Effector CD4-positive, alpha-beta T cell (primary cell): ENCODE data around the gene TMEM190.
"Not testable (repeated sequence)": the region's sequence is repeated elsewhere in the genome, so short reads cannot be mapped to it uniquely, and the experiment has no call there.

Experiments used
- DNase-seq: peaks from one replicate; pipeline ENCODE4 v3.0.0-alpha.2; 2020

The TMEM190 gene

GRCh38 chr19:55391702-55392615 is 15.3 kb downstream of the TMEM190 start:
- no peak for DNase-seq

- DNase-seq = no peak
Observed at GRCh38 chr19:55392820-55393761, 16.5 kb downstream of the TMEM190 start.

- no peak for DNase-seq
Observed at GRCh38 chr19:55398200-55398925, 21.7 kb downstream of the TMEM190 start.

- DNase-seq = no peak
Observed at GRCh38 chr19:55400281-55401087, 23.9 kb downstream of the TMEM190 start.

- DNase-seq = not testable (repeated sequence)
Observed at GRCh38 chr19:55401390-55401789, 24.8 kb downstream of the TMEM190 start.

GRCh38 chr19:55402509-55402908 is 25.9 kb downstream of the TMEM190 start:
- no peak for DNase-seq

GRCh38 chr19:55405638-55406037 is 29.0 kb downstream of the TMEM190 start:
- no peak for DNase-seq

GRCh38 chr19:55406091-55406825 is 29.6 kb downstream of the TMEM190 start:
- no peak for DNase-seq

- DNase-seq = no peak
Observed at GRCh38 chr19:55406826-55407549, 30.4 kb downstream of the TMEM190 start.

GRCh38 chr19:55407550-55407799 is 30.8 kb downstream of the TMEM190 start, which contains the start of gene UBE2S:
Gene UBE2S, minus strand, starts transcription at chr19:55407788. Its CDS starts 199 bp downstream, at chr19:55407589.
- not testable (repeated sequence) for DNase-seq

- peak; percentile 95 for DNase-seq
Observed at GRCh38 chr19:55407800-55408532, 31.3 kb downstream of the TMEM190 start.

GRCh38 chr19:55408533-55408872 is 31.9 kb downstream of the TMEM190 start:
- no peak for DNase-seq

GRCh38 chr19:55409179-55409578 is 32.6 kb downstream of the TMEM190 start:
- DNase-seq = not testable (repeated sequence)

- no peak for DNase-seq
Observed at GRCh38 chr19:55410168-55410567, 33.5 kb downstream of the TMEM190 start.

GRCh38 chr19:55418185-55418584 is 41.6 kb downstream of the TMEM190 start:
- peak; percentile 36 for DNase-seq

GRCh38 chr19:55419103-55419502 is 42.5 kb downstream of the TMEM190 start:
- DNase-seq = no peak

GRCh38 chr19:55419624-55420236 is 43.1 kb downstream of the TMEM190 start:
- no peak for DNase-seq

- peak; percentile 26 for DNase-seq
Observed at GRCh38 chr19:55421281-55421680, 44.7 kb downstream of the TMEM190 start.

GRCh38 chr19:55423225-55424005 is 46.8 kb downstream of the TMEM190 start:
- DNase-seq = no peak
